ENCODE data around the gene KBTBD12. TPM values are rescaled to one million over a fixed set of nuclear protein-coding genes. Genes with fewer than 3 reads are reported as not detected.

The KBTBD12 gene
- total RNA-seq, 1 experiment from 2014 or later, result not detected

DNA sequence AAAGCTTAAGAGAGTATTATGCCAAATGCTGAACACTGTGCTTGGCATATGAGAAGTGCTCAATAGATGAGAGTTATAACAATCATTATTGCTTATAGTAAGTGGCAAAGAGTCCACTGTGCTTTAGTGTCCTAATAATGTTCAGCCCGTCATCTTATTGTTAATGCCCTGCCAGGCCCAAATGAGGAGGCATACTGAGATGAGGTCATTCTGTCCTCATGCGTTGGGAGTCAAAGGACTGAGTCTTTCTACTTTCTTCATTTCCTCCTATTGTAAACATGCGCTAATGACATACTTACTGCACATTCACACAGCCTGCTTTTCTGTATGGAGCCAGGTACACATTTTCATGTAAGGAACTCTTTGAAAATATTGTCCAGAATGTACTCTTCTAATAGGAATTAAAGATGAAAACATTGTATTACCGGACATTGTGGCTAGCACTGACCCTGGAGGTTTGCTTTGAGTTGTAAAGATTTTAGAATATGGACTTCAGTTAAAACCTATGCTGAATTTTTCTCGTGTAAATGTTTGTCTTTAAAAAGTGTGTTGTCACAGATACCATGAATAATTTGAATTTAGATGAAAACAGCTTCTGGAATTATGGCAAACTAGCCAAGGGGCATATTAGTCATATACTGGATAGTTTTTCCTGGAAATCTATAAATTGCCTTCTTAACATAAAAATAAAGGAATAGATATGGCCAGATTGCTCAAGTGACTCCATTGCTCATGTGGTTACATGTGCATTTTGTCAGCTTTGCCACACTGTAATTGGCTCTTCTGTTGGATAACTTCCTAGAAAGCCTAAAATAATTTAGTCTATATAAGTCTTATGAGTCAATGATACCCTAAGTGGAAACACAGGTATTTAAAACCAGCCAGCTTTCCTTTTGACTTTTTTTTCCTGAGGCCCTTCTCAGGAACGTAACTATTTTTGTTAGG is 38.3 kb downstream of the KBTBD12 start:
- peak; percentile 11 for DNase-seq (ENCODE audit: low read depth)

DNA sequence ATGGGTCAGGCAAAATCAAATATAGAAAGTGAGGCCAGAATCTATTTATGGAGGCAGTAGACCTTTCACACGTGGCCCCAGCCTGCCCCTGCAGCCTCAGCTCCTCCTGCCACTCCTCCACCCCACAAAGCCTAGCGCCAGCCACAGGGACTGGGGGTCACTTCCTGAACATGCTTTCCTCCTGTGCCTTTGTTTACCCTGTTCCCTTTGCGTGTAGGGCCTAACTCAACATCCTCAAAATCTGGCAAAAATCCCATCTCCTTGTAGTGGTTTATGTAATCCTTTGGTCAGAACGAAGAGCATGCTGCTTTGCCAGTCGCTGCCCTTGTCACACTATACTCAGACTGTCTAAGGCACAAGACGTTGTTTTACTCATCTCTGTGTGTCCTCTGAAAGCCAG is 39.6 kb downstream of the KBTBD12 start:
- DNase-seq (ENCODE audit: low read depth), result no peak

DNA sequence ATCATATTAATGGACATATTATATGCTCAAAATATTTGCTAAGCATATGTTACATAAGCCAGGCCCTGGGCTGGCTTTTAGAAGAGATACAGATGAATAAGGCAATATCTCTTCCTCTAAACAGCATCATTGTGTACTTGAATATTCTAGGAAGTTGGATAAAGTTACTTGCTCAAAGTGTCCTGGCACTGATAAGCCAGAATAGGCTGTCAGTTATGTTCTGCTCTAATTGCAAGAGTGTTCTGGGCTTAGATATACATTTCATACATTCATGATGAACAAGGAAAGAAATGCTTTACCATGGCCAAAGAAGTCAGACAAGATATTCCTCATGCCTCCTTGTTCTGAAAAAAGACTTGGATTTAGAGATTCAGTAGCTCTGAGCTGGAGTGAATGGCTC is 40.7 kb downstream of the KBTBD12 start:
- no peak for DNase-seq (ENCODE audit: low read depth)

- no peak for DNase-seq (ENCODE audit: low read depth)
Observed at GRCh38 chr3:127959041-127959440, 44.0 kb downstream of the KBTBD12 start.

- DNase-seq (ENCODE audit: low read depth), result peak; percentile 64
Observed at GRCh38 chr3:127959873-127960272, 44.8 kb downstream of the KBTBD12 start.

DNA sequence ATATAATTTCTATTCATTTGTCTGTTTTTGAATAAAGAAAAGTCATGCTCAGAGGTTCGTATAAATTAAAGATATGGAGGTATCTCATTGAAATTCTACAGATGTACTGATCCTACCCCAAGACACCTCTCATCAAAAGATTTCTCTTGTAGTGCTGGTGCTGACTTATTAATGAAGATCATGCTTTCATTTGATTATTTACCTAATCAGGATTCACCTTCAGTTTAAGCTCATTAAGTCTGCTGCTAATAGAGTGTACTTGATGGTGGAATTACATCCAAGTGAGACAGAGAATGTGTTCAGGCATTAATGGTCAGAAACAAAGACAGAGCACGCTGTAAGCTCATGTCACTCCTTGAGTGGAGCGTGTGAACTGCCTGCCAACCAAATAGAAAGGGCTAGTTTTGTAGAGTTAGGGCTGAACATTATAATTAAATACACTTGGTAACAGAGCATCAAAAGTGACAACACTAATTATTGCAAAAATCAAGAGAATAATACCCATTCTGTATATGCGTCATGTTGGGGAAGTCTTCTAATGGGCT is 45.5 kb downstream of the KBTBD12 start:
- no peak for DNase-seq (ENCODE audit: low read depth)

- DNase-seq (ENCODE audit: low read depth), result no peak
Observed at GRCh38 chr3:127961124-127961523, 46.1 kb downstream of the KBTBD12 start.

- DNase-seq (ENCODE audit: low read depth), result peak; percentile 87
Observed at GRCh38 chr3:127961963-127962362, 46.9 kb downstream of the KBTBD12 start.

DNA sequence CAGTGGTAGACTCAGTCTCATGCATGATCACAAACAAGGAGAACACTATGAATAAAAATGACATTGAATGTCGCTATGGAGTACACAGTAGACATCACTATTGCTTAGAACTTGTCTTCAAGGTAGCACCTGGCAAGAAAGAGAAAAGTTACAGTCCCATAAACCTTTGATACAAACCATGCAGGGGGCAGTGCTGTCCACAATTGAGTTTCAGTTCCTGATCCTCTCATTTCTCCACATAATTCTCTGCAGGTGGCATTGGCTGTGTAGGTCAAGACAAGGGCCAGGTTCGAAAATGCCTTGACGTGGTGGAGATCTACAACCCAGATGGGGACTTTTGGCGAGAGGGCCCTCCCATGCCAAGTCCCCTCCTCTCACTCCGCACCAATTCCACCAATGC is 47.9 kb downstream of the KBTBD12 start:
- DNase-seq (ENCODE audit: low read depth), result no peak

DNA sequence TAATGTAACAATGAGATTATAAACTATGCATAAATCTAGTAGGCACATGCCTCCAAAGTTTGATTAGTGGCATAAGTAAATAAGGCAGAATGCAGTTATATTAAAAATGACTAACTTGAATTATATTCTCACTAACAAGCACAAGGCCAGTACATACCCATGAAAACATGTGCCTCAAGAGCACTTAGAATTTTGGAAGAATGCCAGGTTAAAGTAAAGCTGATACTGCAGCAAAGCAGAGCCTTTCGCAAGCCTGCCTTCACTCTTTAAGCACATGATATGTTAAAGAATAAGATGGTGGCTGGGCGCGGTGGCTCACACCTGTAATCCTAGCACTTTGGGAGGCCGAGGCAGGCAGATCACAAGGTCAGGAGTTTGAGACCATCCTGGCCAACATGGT is 49.0 kb downstream of the KBTBD12 start:
- DNase-seq (ENCODE audit: low read depth), result no peak

GRCh38 chr3:127964816-127965215 is 49.8 kb downstream of the KBTBD12 start:
- DNase-seq (ENCODE audit: low read depth), result no peak

- no peak for DNase-seq (ENCODE audit: low read depth)
Observed at GRCh38 chr3:127967316-127967715, 52.3 kb downstream of the KBTBD12 start.

DNA sequence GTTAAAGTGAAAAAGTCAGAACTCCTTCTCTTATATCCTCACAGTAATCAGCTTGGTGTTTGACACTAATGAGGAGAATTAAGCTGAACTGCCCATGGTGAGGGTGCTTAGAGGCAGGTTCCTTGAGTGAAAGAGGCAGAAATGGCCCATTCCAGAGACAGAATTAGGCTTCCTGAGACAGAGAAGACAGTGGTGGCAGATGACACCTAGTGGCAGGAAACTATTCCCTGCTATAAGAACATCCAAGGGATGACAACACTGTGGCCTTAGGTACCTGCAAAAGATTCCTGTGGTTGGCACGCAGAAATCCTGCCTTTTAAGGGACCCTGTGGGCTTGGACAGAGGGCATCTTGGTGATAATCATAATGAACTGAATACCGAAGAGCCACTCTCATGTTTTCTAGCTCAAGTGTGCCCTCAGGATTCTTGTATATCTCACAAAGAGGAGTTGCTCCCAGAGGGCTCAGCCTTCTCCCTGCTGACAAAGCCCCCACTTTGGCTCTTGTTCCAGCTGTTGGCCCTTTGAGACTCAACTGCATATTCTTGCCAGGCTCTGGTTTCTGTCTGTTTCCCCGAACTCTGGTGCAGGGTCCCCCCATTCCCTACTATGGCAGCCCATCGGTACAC is 56.0 kb downstream of the KBTBD12 start:
- peak; percentile 71 for DNase-seq (ENCODE audit: low read depth)

DNA sequence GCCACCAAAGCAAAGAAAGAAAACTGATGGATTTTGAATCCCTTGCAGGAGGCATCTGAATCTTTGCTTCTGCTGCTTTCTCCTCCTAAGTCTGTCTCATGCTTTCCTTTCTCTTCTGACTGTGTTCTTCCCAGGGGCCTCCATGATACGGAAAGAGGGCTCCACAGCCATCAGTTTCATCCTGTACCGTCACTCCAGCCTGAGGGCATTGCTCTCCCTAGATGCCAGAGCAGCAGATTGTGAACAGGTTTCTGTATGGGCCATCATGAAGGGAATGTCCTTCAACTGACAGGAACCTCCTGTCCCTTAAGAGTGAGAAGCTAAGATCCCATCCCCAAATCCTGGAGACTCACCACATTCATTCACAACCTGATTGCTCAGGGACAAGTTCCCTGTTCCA is 59.2 kb downstream of the KBTBD12 start:
- no peak for DNase-seq (ENCODE audit: low read depth)

DNA sequence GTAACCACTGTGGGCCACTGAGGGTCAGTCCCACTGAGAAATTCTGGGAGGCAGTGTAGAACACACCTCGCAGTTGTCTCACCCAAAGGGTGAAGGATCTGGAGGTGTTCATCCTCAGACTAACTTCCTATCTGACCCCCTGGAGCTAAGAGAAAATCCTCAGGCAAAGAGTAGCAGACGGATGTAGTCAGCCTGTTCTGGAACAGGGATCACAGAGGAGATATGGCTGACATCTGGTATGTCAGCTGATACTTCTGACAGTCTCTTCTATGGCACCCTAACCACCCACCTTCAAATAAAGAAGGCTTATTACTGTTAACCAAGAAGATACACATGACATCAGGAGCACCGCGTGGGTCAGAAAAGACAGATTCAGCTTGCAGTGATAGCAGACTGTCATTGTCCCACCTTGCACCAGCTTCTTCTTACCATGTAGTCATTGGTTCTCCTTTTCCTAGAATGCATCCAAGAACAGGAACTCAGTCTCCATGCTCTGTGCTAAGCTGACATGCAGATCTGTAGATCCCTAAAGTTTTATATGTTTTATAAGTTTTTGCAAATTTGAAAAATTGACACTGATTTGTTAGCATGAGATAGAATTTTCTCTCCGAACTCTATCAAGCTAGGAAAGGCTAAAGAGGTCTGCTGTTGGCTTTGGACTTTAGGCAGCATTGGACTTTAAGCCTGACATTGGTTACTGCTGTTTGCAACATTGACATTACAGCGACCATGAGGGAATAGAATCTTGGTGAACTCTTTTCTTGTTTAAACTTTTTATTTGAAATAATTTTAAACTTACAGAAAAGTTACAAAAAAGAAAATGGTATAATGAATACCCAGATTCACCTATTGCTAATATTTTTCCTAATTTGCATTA is 60.4 kb downstream of the KBTBD12 start:
- DNase-seq (ENCODE audit: low read depth), result no peak

- peak; percentile 39 for DNase-seq (ENCODE audit: low read depth)
Observed at GRCh38 chr3:127978636-127979035, 63.6 kb downstream of the KBTBD12 start.

GRCh38 chr3:127979473-127979872 is 64.4 kb downstream of the KBTBD12 start:
- DNase-seq (ENCODE audit: low read depth), result no peak

DNA sequence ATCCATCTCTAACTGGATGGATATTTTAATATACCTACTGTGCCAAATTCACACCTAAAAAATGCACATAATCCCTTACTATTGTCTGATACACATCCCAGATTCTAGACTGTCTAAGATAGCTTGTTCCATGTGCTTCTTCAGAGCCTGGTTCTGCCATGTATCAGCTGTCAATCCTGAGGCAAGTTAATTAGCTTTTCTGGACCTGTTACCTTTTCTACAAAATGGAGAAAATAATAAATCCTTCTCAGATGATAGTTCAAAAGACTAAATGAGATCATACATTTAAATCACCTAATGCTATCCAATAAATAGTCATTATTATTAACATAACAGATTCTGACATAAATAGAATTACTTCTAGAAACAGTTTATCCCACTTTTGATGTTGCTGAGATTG is 66.1 kb downstream of the KBTBD12 start:
- DNase-seq (ENCODE audit: low read depth), result no peak

DNA sequence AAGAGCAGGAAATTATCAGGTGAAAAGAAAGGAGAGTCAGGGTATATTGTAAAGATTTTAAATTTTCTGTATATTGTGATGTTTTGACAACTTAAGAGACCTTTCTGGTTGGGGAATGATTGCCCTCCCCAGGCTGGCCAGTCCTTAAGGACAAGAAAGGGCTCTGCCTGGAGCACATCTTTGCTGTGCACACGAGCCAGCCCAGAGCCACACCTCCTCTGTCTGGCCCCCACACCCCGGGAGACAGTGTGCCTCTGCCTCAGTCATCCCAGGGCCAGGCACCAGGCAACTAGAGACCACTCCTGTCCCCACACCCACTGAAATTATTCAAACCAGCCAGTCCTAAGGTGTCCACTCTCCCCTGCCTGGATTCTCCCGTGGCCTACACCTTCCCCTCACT is 67.1 kb downstream of the KBTBD12 start:
- DNase-seq (ENCODE audit: low read depth), result no peak

GRCh38 chr3:127984241-127984975 is 69.4 kb downstream of the KBTBD12 start:
- peak; percentile 24 for DNase-seq (ENCODE audit: low read depth)

- no peak for DNase-seq (ENCODE audit: low read depth)
Observed at GRCh38 chr3:127985216-127985615, 70.2 kb downstream of the KBTBD12 start.
